ENCODE data around the gene GCLC. TPM values are rescaled to one million over a fixed set of nuclear protein-coding genes. Genes with fewer than 3 reads are reported as not detected.

GCLC gene
- total and polyA plus RNA-seq, 4 donors = 13.2 to 40.0 (median 22.9) TPM

DNA sequence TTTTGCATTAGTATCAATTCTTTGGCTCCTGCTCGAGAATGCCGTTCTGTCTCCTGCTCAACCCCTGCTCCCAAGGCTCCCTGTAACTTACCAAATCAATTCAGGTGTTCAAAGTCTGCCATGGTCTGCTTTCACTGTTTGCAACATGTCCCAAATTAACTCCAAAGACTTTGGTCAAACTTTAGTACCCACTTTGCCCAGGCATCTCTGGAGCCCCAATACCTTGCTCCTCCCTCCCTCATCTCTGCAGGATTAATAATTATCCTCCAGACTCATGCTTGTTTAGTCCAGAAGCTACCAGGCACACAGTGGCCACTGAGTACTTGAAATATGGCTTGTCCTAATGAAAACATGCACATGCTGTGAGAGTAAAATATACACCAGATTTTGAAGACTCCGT is 30.2 kb downstream of the GCLC start:
- Histone ChIP-seq H3K4me1 (ENCODE audit: control insufficient read depth in 5 of 5, insufficient read depth in 5 of 5, low read length in 5 of 5) (peaks cover 0 to 17% (median 2%) of the 10 kb centered on the region in 5 donors), H3K27me3 (ENCODE audit: control insufficient read depth in 3 of 3, insufficient read depth in 3 of 3, low read length in 2 of 3) (peaks cover 0 to 7% (median 0%) of the 10 kb centered on the region in 3 donors), H3K36me3 (ENCODE audit: control insufficient read depth in 4 of 4, insufficient read depth in 4 of 4, low read length in 4 of 4) (peaks cover 10 to 18% (median 14%) of the 10 kb centered on the region in 4 donors), H3K4me3 (no peak overlapping the region), H3K9ac (ENCODE audit: insufficient read depth in 1 of 2, low read length in 2 of 2) (no peak overlapping the region), H3K9me3 (ENCODE audit: control insufficient read depth in 4 of 4, insufficient read depth in 3 of 4, low read length in 3 of 4) (no peaks in the 10 kb centered on the region), H3K27ac (ENCODE audit: low read depth in 1 of 2, low read length in 1 of 2) (no peak overlapping the region)
- TF ChIP-seq CTCF (IDR thresholded peaks at IDR 0.05; ENCODE audit: control extremely low read depth, extremely low read depth) = no peak
- ATAC-seq (ENCODE audit: insufficient read depth, low FRiP score) (no peak), DNase-seq (no peak)
- 80 to 98% methylated on average over 3 of the region's 3 CpGs for WGBS, 2 donors

DNA sequence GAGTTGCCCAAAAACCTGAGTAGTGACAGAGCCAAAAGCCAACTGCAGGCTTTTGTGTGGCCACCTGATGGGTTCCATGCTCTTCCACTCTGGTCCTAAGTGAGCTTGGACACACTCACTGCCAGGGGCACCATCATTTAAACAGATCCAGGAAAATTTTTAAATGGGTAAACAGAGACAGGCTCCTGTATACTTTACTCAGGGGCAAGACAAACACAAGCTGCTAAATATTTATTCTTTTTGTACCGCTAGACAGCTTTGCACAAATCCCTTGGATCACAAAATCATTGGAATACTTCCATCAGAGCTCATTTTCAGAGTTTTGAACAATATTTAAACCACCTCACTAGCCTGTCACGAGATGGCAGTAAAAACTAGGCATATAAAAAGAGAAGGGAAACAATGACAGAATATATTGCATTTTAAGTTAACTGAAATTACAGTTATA is 31.4 kb downstream of the GCLC start:
- DNase-seq (peak in 2 of 3 donors; percentile 79 to 82), ATAC-seq (ENCODE audit: insufficient read depth, low FRiP score) (no peak)
- 62 to 79% methylated on average over 2 of the region's 2 CpGs for WGBS, 2 donors
- Histone ChIP-seq H3K4me3 (no peak overlapping the region), H3K27ac (ENCODE audit: low read depth in 1 of 2, low read length in 1 of 2) (no peak overlapping the region), H3K36me3 (ENCODE audit: control insufficient read depth in 4 of 4, insufficient read depth in 4 of 4, low read length in 4 of 4) (peaks cover 7 to 22% (median 17%) of the 10 kb centered on the region in 4 donors), H3K27me3 (ENCODE audit: control insufficient read depth in 3 of 3, insufficient read depth in 3 of 3, low read length in 2 of 3) (peaks cover 0 to 7% (median 0%) of the 10 kb centered on the region in 3 donors), H3K9ac (ENCODE audit: insufficient read depth in 1 of 2, low read length in 2 of 2) (no peak overlapping the region), H3K9me3 (ENCODE audit: control insufficient read depth in 4 of 4, insufficient read depth in 3 of 4, low read length in 3 of 4) (no peaks in the 10 kb centered on the region), H3K4me1 (ENCODE audit: control insufficient read depth in 5 of 5, insufficient read depth in 5 of 5, low read length in 5 of 5) (peaks cover 0 to 17% (median 2%) of the 10 kb centered on the region in 5 donors)
- TF ChIP-seq CTCF (IDR thresholded peaks at IDR 0.05; ENCODE audit: control extremely low read depth, extremely low read depth) = no peak

DNA sequence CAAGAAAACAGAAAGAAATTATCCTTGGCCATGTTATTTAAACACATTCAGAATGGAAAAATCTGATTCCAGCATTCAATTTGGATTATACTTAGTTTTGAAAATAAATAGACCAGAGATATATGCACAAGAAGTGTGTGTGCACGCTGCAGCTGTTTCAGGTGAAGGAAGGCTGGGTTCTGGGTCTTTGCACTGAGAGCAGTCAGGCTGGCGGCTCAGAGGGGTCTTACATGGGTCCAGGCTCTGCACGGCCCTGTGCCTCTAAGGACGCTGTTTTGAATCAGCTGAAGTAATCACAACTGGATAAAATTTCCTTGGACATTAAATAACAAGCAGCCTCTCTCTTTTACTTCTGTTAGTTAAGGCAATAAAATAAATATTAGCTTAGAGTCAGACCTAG is 31.8 kb downstream of the GCLC start:
- Histone ChIP-seq H3K9ac (ENCODE audit: insufficient read depth in 1 of 2, low read length in 2 of 2) (no peak overlapping the region), H3K4me1 (ENCODE audit: control insufficient read depth in 5 of 5, insufficient read depth in 5 of 5, low read length in 5 of 5) (peaks cover 0 to 17% (median 2%) of the 10 kb centered on the region in 5 donors), H3K27ac (ENCODE audit: low read depth in 1 of 2, low read length in 1 of 2) (no peak overlapping the region), H3K27me3 (ENCODE audit: control insufficient read depth in 3 of 3, insufficient read depth in 3 of 3, low read length in 2 of 3) (peaks cover 0 to 7% (median 0%) of the 10 kb centered on the region in 3 donors), H3K9me3 (ENCODE audit: control insufficient read depth in 4 of 4, insufficient read depth in 3 of 4, low read length in 3 of 4) (no peaks in the 10 kb centered on the region), H3K36me3 (ENCODE audit: control insufficient read depth in 4 of 4, insufficient read depth in 4 of 4, low read length in 4 of 4) (peaks cover 7 to 22% (median 19%) of the 10 kb centered on the region in 4 donors), H3K4me3 (no peak overlapping the region)
- ATAC-seq (ENCODE audit: insufficient read depth, low FRiP score) (no peak), DNase-seq (no peak)
- WGBS, 2 donors = 80 to 86% methylated on average over 4 of the region's 4 CpGs
- no peak for TF ChIP-seq CTCF (IDR thresholded peaks at IDR 0.05; ENCODE audit: control extremely low read depth, extremely low read depth)

- Histone ChIP-seq H3K9ac (ENCODE audit: insufficient read depth in 1 of 2, low read length in 2 of 2) (no peak overlapping the region), H3K9me3 (ENCODE audit: control insufficient read depth in 4 of 4, insufficient read depth in 3 of 4, low read length in 3 of 4) (no peaks in the 10 kb centered on the region), H3K27ac (ENCODE audit: low read depth in 1 of 2, low read length in 1 of 2) (no peak overlapping the region), H3K4me1 (ENCODE audit: control insufficient read depth in 5 of 5, insufficient read depth in 5 of 5, low read length in 5 of 5) (peaks cover 0 to 17% (median 2%) of the 10 kb centered on the region in 5 donors), H3K36me3 (ENCODE audit: control insufficient read depth in 4 of 4, insufficient read depth in 4 of 4, low read length in 4 of 4) (peaks cover 7 to 21% (median 21%) of the 10 kb centered on the region in 4 donors), H3K27me3 (ENCODE audit: control insufficient read depth in 3 of 3, insufficient read depth in 3 of 3, low read length in 2 of 3) (peaks cover 0 to 7% (median 0%) of the 10 kb centered on the region in 3 donors), H3K4me3 (no peak overlapping the region)
- TF ChIP-seq CTCF (IDR thresholded peaks at IDR 0.05; ENCODE audit: control extremely low read depth, extremely low read depth) = no peak
- DNase-seq = peak in 1 of 3 donors; percentile 27
- no peak for ATAC-seq (ENCODE audit: insufficient read depth, low FRiP score)
- WGBS, 2 donors = 56 to 85% methylated on average over 4 of the region's 4 CpGs
Measured at GRCh38 chr6:53512626-53513025, 32.3 kb downstream of the GCLC start.
